GM18870 (cell line): Measurements from ENCODE around the gene RAB3C.

Experiments used
- ATAC-seq: cut with Tn5 transposase; IDR thresholded peaks from one replicate; pipeline ENCODE4 v1.9.1; 2021; ENCODE audit warnings: moderate library complexity; ENCODE audit not compliant: unreplicated experiment

The RAB3C gene

DNA sequence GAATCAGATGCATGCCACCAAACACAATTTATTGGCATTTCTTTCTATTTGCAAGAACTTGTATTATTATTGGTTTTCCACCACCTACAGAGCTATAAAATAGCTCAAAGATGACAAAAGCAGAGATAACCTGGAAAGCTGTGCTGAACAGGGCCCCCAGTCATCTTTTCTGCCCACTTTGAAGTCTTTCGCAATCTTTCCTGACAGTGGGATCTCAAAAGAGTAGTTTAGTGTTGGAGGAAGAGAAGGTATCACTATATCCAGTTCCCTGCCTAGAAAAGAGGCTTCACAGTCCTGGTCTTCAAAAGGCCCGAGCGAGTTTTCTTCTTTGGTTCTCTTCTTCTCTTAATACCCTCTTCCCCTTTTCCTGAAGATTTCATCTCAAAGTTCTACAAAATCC is 231.0 kb downstream of the RAB3C start:
- no peak for ATAC-seq

DNA sequence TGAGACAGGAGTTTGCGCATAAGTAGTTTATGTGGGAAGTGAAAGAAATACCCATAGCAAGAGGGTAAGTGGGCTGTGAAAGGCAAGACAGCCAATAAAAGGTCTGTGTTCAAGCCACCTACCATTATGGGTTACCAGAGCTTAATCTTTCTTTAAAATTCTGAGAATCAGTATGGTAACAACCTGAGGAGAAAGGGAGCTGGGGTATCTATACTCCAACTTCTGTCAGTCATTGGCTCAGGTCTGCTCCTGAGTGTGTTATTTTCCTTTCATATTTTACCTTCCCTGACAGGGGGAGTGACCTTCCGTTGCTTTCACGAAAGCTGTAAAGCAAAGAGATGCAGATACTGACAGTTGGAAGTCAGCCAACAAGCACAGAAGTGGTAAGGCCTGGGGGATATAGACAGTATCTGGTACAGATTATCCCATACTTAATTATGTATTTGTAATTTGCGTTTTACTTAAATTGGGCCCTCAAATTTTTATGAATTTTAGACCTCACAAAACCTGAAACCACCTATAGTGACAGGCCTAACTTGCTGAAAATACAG is 233.4 kb downstream of the RAB3C start:
- ATAC-seq = no peak

DNA sequence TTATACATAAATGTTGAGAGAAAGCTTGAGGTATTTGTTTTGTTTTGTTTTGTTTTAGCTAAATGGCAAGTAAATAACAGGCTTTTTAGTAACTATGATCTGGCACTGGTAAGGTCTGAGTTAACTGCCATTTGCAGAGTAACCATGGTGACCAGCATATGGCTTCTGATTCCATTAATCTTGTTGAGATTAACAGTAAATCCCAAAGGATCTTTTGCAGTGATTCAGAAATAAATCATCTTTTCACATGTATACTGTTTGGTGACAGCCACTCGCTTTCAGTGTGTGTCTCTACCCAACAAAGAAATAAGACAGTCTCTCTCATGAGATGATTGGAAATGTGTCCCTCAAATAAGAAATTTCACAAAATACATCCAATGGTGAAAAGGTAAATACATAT is 235.6 kb downstream of the RAB3C start:
- no peak for ATAC-seq

DNA sequence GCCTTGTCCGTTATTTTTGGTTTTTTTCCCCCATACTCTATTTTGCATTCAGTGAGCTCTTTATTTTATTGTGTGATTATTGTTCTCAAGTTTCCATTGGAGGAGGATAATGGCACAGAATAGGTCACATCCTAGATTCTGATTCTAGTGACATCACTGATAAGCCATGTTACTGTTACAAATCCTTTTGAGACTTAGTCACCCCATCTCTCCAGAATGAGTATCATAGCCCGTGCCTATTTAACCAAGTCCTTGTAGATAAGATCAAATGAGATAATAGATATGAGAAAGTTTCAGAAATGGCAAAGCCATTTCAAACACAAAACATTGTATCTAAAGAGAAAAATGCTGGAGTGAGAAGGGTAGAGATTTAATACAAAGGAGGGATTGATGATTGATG is 242.6 kb downstream of the RAB3C start:
- ATAC-seq = no peak

DNA sequence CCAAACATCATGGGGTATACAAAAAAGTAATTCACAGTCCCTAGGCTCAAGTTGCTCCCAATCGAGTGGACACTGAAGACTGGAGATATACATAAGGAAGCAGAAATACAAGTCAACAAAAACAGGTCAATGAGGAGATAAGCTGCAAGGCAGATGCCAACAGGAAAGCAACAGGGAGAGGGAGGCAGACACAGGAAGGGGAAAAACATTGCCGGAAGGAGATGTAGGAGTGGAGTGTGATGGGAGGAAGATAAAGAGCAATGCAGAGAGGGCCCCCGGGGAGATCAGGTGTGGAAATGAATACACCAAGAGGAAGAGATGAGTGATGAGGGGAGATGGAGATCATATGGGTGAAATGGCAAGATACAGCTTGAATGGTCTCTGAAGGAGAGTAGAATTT is 243.0 kb downstream of the RAB3C start:
- no peak for ATAC-seq

DNA sequence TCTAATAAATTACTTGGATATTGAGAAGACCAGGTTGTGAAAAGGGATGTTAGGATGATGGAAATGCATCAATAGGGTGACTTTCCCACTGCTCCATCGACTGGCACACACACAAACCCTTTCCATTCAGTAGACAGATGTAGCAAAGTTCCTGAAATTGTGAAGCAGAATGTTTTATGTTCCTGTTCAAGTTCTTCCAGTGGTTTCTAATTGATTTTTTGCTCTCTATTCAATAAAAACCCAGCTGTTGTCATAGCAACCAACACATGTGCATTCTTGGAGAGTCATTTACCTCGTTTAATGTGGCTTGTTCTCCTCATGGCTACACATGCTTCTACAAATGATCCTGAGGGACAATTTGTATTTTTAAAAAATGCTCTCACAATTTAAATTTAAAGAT is 244.6 kb downstream of the RAB3C start:
- ATAC-seq = no peak

DNA sequence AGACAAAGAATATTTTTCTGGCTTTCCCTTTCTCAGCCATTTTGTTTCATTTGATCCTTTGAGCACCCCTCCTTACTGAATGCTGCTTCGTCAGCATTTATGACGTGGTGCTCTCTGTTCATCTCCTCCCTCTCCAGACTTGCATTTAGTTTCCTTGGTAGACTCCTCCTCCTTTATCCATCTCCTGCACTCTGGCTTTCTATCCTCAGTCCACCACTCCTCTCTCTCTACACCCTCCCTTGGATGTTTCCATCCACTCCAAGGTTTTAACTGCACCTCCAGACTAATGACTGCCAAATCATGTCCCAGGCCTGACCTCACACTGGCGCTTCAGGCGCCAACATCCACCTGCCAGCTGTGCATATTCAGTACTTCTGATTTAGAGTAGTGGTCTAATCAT is 245.4 kb downstream of the RAB3C start:
- no peak for ATAC-seq

DNA sequence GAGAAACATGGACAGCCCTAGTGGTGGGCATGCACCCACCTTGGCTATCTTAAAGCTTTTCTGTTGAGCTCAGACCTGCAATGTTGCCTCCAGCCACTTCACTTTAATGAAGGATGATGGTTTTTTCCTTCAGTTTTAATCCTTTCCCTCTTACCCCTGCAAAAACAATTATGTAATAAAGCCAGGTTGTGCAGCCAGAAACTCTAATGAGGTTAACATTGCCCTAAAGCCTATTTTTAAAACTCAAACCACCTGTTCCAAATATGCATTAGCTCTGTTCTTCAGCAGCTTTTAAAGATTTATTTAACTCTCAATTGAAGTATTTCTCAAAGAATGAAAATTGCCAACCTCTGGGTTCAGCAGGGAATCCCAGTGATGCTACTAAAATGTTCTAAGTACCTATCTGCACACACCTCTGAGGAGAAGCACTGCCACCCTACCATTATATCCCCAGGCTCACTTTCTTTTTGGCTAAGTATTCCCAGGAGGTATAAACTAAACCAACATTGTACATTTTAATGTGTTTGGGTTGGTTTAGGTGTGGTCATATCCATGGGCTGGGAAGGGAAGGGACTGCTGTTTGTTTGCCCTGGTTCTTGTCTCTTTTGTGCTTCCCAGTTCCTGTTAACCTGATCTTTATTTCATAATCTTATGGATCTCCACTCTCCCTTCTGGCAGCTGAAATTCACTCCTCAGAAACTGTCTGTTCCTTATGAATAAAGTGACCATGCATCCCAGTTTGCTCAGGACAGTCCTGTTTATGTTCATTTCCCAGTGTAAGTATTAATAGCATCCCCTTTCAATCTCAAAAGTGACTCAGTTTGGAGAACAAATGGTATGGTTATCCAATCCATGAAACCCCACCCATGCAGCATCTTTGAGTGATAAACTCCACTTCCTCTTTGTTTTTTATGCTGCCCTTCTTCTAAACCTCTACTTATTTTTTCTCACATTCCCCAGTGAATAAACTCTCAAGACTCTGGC is 251.7 kb downstream of the RAB3C start:
- ATAC-seq = no peak

DNA sequence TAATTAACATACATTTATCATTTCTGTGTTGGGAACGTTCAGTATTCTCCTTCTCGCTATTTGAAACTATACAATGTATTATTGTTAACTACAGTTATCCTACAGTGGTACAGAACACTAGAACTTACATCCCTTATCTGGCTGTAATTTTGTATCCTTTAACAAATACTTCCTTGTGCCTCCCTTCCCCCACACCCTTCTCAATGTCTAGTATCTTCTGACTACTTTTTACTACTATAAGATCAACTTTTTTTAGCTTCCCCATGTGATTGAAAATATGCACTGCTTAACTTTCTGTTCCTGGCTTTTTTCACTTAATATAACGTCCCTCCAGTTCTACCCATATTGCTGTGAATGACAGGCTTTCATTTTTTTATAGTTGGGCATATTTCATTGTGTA is 253.5 kb downstream of the RAB3C start:
- ATAC-seq = no peak

DNA sequence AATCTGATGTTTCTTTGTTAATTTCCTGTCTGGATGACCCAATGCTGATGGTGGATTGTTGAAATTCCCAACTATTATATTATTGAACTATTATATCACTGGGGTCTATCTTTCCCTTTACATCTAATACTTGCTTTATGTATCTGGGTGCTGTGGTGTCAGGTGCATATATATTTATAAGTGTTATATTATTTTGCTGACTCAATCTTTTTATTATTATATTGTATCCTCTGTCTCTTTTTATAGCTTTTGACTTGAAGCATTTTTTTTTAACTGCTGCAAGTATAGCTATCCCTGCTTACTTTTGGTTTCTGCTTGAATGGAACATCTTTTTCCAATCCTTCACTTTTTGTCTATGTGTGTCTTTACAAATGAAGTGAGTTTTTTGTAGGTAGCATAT is 255.9 kb downstream of the RAB3C start:
- no peak for ATAC-seq

DNA sequence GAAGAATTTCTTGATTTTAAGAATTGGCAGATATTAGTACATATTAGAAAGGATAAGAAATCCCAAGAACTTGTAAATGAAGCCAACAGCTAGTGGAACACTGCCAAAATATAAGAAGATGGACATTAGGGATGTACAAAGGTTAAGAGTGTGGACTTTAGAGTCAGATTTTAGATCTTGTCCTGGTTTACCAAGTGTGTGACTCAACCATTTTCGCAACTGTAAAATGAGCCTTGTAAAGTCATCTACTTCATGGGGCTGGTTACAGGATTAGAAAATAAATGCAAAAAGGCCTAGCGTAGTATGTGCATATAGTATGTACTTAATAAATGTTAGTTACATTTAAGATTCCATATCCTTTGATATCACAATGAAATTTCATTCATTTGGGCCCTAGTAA is 260.0 kb downstream of the RAB3C start:
- no peak for ATAC-seq

DNA sequence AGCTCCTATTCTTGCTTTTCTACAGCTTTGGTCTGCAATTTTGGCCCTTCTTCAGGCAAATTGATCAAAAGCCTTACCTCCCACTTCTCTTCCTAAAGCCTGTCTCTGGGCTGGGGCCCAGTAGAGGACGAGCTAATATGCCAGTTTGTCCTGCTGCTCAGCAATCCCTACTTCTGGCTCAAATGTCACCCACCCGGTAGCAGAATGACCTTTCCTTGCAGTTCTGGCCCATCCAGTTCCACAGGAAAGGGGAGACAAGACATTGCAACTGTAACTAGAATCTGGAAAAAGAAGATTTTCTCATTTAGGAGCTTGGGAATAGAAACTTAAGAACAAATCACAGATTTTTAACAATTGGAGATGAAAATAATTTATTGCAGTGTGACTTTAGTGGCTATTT is 261.5 kb downstream of the RAB3C start:
- no peak for ATAC-seq

DNA sequence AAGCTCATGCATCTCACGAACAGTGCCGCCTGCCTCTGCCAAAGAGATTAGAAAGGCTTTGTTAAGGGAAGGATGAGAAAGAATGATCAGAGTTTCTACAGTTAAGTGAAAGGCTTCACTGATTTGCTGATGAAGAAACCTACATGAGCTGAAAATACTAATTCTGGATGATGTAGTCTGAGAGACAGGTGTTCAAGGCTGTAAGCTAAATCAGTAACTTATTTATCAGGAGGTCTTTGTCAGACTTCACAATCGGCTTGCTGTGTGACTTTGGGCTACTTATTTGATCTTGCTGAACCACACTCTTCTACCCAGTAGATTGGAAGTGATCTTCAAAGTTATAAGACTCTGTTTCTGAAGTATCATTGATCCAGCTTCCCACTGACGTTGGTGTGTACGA is 264.2 kb downstream of the RAB3C start:
- ATAC-seq = peak; percentile 43

DNA sequence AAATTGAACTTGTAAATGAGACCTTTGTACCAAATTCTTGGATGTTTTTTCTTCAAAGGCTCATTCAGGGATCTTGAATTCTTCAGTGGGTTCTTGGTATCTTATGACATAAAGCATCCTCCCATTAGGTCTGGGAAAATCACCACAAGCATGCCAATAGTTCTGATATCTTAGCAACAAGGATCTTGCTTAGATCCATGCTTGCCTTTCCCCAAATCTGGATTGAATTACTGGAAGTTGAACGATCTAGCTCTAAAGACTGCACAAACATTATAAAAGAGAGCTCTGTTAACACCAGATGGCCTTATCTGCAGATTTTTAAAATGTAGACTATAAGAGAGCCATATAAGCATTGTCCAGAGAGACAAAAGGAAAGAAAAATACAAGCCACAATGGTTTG is 266.3 kb downstream of the RAB3C start:
- ATAC-seq = no peak

DNA sequence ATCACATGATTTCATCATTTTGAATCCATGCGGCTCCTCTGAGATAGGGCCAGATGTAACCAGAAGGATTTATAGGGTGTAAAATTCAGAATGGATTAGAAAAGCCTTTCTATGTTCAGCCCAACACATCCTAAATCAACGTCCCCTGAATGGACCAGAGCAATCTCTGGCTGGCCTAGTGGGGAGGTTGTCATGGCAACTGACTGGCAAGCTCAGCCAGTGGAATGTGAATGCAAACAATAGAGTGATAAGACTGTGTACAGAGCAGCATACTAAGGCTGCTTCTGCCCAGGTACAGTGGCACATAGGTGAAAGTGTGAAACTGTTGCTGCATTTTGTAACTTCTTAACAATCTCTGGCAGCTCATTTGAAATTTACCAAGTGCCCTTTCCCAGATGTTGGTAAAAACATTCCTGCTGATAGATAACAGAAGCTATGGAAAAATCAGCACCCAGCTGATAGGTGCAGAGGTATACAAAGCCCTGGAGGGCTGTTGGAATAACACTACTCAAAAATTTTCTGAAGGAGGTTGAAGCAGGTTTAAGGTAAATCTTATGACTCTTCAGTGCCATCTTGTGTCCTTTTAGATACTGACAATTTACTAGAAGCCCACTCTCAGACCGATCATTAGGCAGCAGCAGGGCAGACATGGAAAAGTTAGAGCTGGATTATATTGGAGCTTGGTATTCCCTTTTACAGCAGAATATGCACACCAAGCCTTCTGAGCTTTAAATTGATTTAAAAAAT is 267.2 kb downstream of the RAB3C start:
- peak; percentile 69 for ATAC-seq

DNA sequence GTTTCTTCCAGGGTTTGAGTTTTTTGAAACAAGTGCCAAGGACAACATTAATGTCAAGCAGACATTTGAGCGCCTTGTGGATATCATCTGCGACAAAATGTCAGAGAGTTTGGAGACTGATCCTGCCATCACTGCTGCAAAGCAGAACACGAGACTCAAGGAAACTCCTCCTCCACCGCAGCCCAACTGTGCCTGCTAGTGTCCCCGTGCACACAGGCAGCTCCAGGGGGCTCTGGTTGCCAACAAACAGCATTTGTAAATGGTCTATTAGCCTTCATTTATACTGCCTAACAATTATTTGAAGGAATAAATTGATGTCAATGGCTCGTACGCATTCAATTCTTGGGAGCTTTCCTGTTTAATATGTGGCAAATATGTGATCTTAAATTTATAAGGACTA is 268.3 kb downstream of the RAB3C start:
- no peak for ATAC-seq

DNA sequence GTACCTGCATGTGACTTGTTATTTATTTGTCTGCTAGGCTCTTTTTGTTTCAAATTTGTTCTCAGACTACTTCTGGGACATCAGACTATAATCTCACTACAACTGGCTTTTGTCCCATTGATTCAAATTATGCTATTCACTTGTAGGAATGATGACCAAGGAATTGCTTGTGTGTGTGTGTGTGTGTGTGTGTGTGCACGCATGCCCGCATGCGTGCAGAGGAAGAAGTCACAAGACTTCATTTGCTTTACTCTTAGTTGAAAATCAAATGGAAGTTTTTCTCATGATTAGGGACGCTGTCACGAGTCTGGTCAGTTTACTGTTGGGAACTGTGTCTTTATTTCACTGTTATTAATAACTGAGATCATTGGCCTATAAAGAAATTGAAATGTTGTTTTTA is 268.7 kb downstream of the RAB3C start:
- no peak for ATAC-seq

DNA sequence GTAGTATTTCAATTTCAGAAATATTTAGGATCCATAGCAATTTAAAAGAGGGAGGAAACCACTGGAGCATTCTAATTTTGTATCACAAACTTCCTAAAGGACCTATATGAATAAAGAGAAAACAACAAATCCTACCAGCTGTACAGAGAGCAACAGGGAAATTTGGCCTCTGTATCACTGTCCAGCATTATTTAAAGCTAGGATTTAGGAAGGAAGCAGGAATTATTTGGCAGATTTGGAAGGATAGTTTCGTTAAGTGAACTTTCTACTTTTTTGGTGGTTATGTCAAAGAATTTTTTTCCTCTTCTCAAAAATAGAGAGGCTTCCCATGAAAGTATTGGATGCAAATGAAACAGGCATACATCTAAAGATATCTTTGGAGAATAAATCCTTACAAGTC is 269.7 kb downstream of the RAB3C start:
- no peak for ATAC-seq

DNA sequence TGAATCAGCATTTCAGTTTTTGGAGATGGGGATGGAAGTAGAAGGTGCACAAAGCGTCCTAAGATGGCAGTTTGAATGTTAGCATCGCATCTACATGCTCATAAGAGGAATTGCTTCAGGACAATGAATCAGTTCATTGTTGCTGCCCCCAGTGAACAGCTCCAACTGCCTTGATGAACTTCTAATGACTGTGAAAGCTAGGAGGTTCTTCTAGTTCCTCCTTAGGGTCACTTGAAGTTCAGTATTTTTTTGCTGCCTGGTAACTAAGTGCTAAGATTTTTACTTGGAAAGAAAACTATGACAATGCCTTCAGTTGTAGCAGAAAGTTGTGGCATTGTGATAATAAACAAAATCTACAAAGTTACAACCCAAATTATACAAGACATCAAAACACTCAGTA is 271.6 kb downstream of the RAB3C start:
- no peak for ATAC-seq

DNA sequence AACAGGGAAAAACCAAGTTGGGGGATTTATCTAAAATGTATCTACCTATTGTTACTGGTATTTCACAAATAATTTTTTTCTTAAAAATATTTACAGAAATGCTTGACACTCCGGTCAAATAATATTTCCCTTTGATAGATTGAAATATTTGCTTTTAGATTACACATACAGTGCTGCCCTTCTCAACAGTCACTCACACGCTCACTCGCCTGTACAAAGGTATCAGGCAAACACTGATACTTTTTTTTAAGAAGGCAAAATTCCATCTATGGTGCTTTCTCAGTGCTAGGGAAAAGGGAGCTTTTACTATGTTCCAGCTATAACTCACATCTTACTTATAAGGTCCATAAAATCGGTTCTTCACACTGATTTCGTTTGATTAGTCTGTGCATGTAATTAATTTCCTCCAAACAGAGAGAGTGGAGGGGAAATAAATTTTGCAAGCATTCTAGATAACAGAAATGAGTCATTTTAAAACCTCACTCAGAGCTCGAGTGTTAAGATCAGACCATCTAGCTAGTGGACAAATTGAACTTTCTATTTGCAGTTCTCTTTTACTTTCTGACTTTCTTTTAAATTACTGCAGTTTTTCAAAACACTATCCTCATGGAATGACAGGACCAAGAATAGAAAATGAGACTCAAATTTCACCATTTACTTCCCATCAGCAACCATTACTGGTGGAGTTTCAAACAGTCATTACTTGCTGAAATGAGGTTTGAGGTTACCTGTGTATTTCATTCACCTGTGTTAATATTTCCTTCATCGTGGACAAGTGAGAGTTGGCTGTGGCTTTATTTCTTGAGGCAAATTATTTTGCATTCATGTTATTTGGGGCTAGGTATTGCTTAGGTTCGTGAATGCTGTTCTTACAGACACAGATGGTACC is 273.2 kb downstream of the RAB3C start:
- peak; percentile 73 for ATAC-seq

DNA sequence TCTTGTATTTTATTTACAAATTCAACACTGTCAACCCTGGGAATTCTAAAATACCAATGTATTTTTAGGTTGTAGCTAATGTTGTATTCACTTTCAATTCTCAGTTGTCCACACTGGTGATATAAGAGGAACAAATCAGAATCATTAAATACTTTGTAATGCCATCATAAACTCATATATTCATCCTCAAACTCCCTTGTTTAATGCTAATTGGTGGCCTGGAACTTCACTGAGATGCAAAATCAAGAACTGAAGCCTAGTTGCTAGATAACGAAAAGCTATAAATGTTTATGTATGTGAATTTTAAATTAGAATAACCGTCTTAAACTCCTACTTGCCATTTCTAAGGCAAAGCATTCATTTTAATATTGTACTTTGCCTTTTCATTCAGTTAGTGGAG is 274.7 kb downstream of the RAB3C start:
- ATAC-seq = no peak
